GM18867 (cell line): ENCODE results near the gene TCTN1.
"Not testable (repeated sequence)": the region's sequence is repeated elsewhere in the genome, so short reads cannot be mapped to it uniquely, and the experiment has no call there.

ENCODE experiments used
- ATAC-seq: cut with Tn5 transposase; IDR thresholded peaks from one replicate; pipeline ENCODE4 v1.9.1; 2021; ENCODE audit warnings: mild to moderate bottlenecking, moderate library complexity; ENCODE audit not compliant: unreplicated experiment

TCTN1 gene

GRCh38 chr12:110637869-110638441 is 24.0 kb downstream of the TCTN1 start:
- ATAC-seq: peak; percentile 42

- no peak for ATAC-seq
Measured at GRCh38 chr12:110638796-110639195, 24.9 kb downstream of the TCTN1 start.

- no peak for ATAC-seq
Measured at GRCh38 chr12:110639336-110640141, 25.6 kb downstream of the TCTN1 start.

GRCh38 chr12:110640275-110641025 is 26.5 kb downstream of the TCTN1 start:
- ATAC-seq: no peak

GRCh38 chr12:110641521-110641920 is 27.6 kb downstream of the TCTN1 start:
- ATAC-seq: no peak

- ATAC-seq: peak; percentile 59
Measured at GRCh38 chr12:110647631-110648040, 33.7 kb downstream of the TCTN1 start.

GRCh38 chr12:110649341-110649847 is 35.5 kb downstream of the TCTN1 start:
- ATAC-seq: no peak

GRCh38 chr12:110654238-110654637 is 40.3 kb downstream of the TCTN1 start:
- not testable (repeated sequence) for ATAC-seq

- ATAC-seq: no peak
Measured at GRCh38 chr12:110656071-110656655, 42.2 kb downstream of the TCTN1 start.

- no peak for ATAC-seq
Measured at GRCh38 chr12:110657747-110658146, 43.8 kb downstream of the TCTN1 start.

- no peak for ATAC-seq
Measured at GRCh38 chr12:110658242-110658641, 44.3 kb downstream of the TCTN1 start.

GRCh38 chr12:110658878-110659277 is 44.9 kb downstream of the TCTN1 start:
- no peak for ATAC-seq

GRCh38 chr12:110661337-110661972 is 47.5 kb downstream of the TCTN1 start:
- peak; percentile 86 for ATAC-seq

- no peak for ATAC-seq
Measured at GRCh38 chr12:110666892-110667291, 53.0 kb downstream of the TCTN1 start.

GRCh38 chr12:110667671-110668070 is 53.7 kb downstream of the TCTN1 start:
- no peak for ATAC-seq

- ATAC-seq: no peak
Measured at GRCh38 chr12:110668480-110669192, 54.7 kb downstream of the TCTN1 start.

GRCh38 chr12:110669193-110669502 is 55.2 kb downstream of the TCTN1 start:
- ATAC-seq: peak; percentile 37

- peak; percentile 61 for ATAC-seq
Measured at GRCh38 chr12:110670161-110670701, 56.3 kb downstream of the TCTN1 start.

- no peak for ATAC-seq
Measured at GRCh38 chr12:110676171-110676570, 62.2 kb downstream of the TCTN1 start.
